ENCODE results near the gene CDH4.

GRCh38 chr20:61957961-61958715 is 706.1 kb downstream of the CDH4 start:
- TF ChIP-seq CTCF (IDR thresholded peaks at IDR 0.05; ENCODE audit: extremely low read depth in 1 of 2, insufficient read depth in 1 of 2, low read depth in 1 of 2, low read length in 2 of 2) (no peak), MAX (IDR thresholded peaks at IDR 0.05; ENCODE audit: insufficient read depth, insufficient read length) (no peak), POLR2AphosphoS5 (IDR thresholded peaks at IDR 0.05; ENCODE audit: insufficient read depth, low read depth, low read length) (no peak)

Measured in endothelial cell of umbilical vein (primary cell).